H1 (cell line): Measurements from ENCODE around the gene MCAT. TPM values are rescaled to one million over a fixed set of nuclear protein-coding genes. Genes with fewer than 3 reads are reported as not detected.

ENCODE experiments used
- CTCF ChIA-PET: fragments of 300-600 bp; sonication (Branson Sonifier 250); formaldehyde crosslinking; loops from one replicate; lab custom pipeline; 2021; ENCODE audit not compliant: partially characterized antibody; lab: Charles Lee
- POLR2A ChIA-PET: fragments of 300-600 bp; sonication (Branson Sonifier 250); formaldehyde crosslinking; loops from one replicate; lab custom pipeline; 2021; ENCODE audit warnings: inconsistent platforms; ENCODE audit not compliant: partially characterized antibody; lab: Charles Lee
- DNase-seq, 2 experiments: peaks; one replicate each; pipeline versions ENCODE4 v3.0.0 to v3.0.0-alpha.2; 2010 to 2022; ENCODE audit warnings: low spot score in 2 of 2, low read depth in 1 of 2, mixed read lengths in 1 of 2
- FAIRE-seq: peaks from 2 replicates; lab custom pipeline; 2011; peaks lifted over from hg19 to GRCh38; lab: Jason Lieb, UNC
- H2AFZ ChIP-seq: 2 replicates; pipeline ENCODE4 v1.8.1; 2012; ENCODE audit warnings: low read length, inconsistent platforms
- H2AK5ac ChIP-seq: 2 replicates; pipeline ENCODE4 v1.6.1; 2013; ENCODE audit warnings: low read depth, low read length
- H2BK120ac ChIP-seq: replicated peaks from 2 replicates; pipeline ENCODE3; 2013; ENCODE audit warnings: low read depth, low read length, inconsistent platforms
- H2BK12ac ChIP-seq: 2 replicates; pipeline ENCODE4 v1.6.1; 2013; ENCODE audit warnings: low read depth, low read length
- H2BK15ac ChIP-seq: 2 replicates; pipeline ENCODE4 v1.6.1; 2013; ENCODE audit warnings: low read length
- H2BK20ac ChIP-seq: 2 replicates; pipeline ENCODE4 v1.6.1; 2013; ENCODE audit warnings: low read length
- H2BK5ac ChIP-seq: 2 replicates; pipeline ENCODE4 v1.6.1; 2013; ENCODE audit warnings: low read depth, low read length
- H3K14ac ChIP-seq: 2 replicates; pipeline ENCODE4 v1.6.1; 2013; ENCODE audit warnings: inconsistent platforms; ENCODE audit not compliant: insufficient read length
- H3K18ac ChIP-seq: 2 replicates; pipeline ENCODE4 v1.6.1; 2013; ENCODE audit warnings: low read length; ENCODE audit errors: extremely low read depth
- H3K23ac ChIP-seq: 2 replicates; pipeline ENCODE4 v1.6.1; 2013; ENCODE audit warnings: inconsistent platforms; ENCODE audit not compliant: insufficient read length
- H3K23me2 ChIP-seq: 2 replicates; pipeline ENCODE4 v1.6.1; 2013; ENCODE audit warnings: low read depth, low read length
- H3K27ac ChIP-seq: 2 replicates; pipeline ENCODE4 v1.6.1; 2011; ENCODE audit warnings: low read depth, low read length, inconsistent platforms
- H3K27me3 ChIP-seq, 4 experiments: replicated peaks in 1 of 4; 1 replicate in 1 of 4; 2 replicates in 3 of 4; pipeline versions ENCODE4 v1.6.1 to v1.8.1; 2011 to 2013; ENCODE audit warnings: low read length in 3 of 4, mild to moderate bottlenecking in 3 of 4, inconsistent platforms in 2 of 4, mixed read lengths in 2 of 4, moderate library complexity in 1 of 4; ENCODE audit not compliant: control insufficient read depth in 3 of 4, insufficient read depth in 3 of 4; ENCODE audit errors: extremely low read depth in 1 of 4
- H3K36me3 ChIP-seq, 4 experiments: 2 replicates each; pipeline versions ENCODE4 v1.6.1 to v1.8.1; 2011 to 2013; ENCODE audit warnings: mild to moderate bottlenecking in 4 of 4, low read length in 3 of 4, moderate library complexity in 2 of 4, control low read depth in 1 of 4, inconsistent platforms in 1 of 4; ENCODE audit not compliant: insufficient read depth in 4 of 4, control insufficient read depth in 2 of 4
- H3K4ac ChIP-seq: replicated peaks from 2 replicates; pipeline ENCODE3; 2013; ENCODE audit warnings: low read length, low read depth, mixed read lengths, inconsistent platforms; ENCODE audit not compliant: insufficient read length
- H3K4me1 ChIP-seq, 4 experiments: replicated peaks in 1 of 4; 1 replicate in 1 of 4; 2 replicates in 3 of 4; pipeline versions ENCODE4 v1.6.1 to v1.8.1; 2011 to 2013; ENCODE audit warnings: low read length in 3 of 4, inconsistent platforms in 2 of 4, mixed read lengths in 1 of 4; ENCODE audit not compliant: insufficient read depth in 4 of 4, control insufficient read depth in 3 of 4
- H3K4me2 ChIP-seq, 2 experiments: 2 replicates each; pipeline versions ENCODE4 v1.6.1 to v1.8.1; 2011 to 2013; ENCODE audit warnings: low read depth in 2 of 2, low read length in 2 of 2, control low read depth in 1 of 2, inconsistent platforms in 1 of 2, mild to moderate bottlenecking in 1 of 2; ENCODE audit not compliant: insufficient read depth in 1 of 2
- H3K4me3 ChIP-seq, 4 experiments: fragments of 200-600, 300-600 bp in 1 of 4; sonication (generic), shearing (Covaris generic), sonication (Bioruptor Twin) in 1 of 4; 2 replicates each; pipeline versions ENCODE4 v1.5.1 to v1.8.1; 2011 to 2016; ENCODE audit warnings: low read length in 4 of 4, low read depth in 3 of 4, control low read depth in 2 of 4, inconsistent platforms in 2 of 4, mild to moderate bottlenecking in 2 of 4, mixed read lengths in 1 of 4, moderate library complexity in 1 of 4; ENCODE audit not compliant: insufficient read depth in 2 of 4; ENCODE audit errors: extremely low read depth in 1 of 4
- H3K56ac ChIP-seq: replicated peaks from 2 replicates; pipeline ENCODE3; 2013; ENCODE audit warnings: low read depth, mild to moderate bottlenecking, mixed read lengths, low read length, inconsistent platforms; ENCODE audit not compliant: insufficient read length
- H3K79me1 ChIP-seq: 2 replicates; pipeline ENCODE4 v1.6.1; 2013; ENCODE audit warnings: low read depth, low read length, control low read depth
- H3K79me2 ChIP-seq, 2 experiments: 2 replicates each; pipeline versions ENCODE4 v1.6.1 to v1.8.1; 2012 to 2013; ENCODE audit warnings: low read length in 2 of 2, mild to moderate bottlenecking in 2 of 2, inconsistent platforms in 1 of 2; ENCODE audit not compliant: insufficient read depth in 2 of 2, control insufficient read depth in 1 of 2
- H3K9ac ChIP-seq, 4 experiments: replicated peaks in 1 of 4; 1 replicate in 1 of 4; 2 replicates in 3 of 4; pipeline versions ENCODE4 v1.6.1 to v1.8.1; 2011 to 2013; ENCODE audit warnings: low read depth in 3 of 4, low read length in 3 of 4, control low read depth in 2 of 4, mild to moderate bottlenecking in 2 of 4, moderate library complexity in 2 of 4, inconsistent platforms in 1 of 4; ENCODE audit errors: extremely low read depth in 1 of 4
- H3K9me3 ChIP-seq, 2 experiments: 2 replicates each; pipeline versions ENCODE4 v1.6.1 to v1.8.1; 2012 to 2013; ENCODE audit warnings: mild to moderate bottlenecking in 2 of 2, moderate library complexity in 2 of 2, control low read depth in 1 of 2, inconsistent platforms in 1 of 2, low read depth in 1 of 2, low read length in 1 of 2, mixed read lengths in 1 of 2; ENCODE audit not compliant: insufficient read depth in 2 of 2
- H4K20me1 ChIP-seq, 2 experiments: replicated peaks in 1 of 2; 2 replicates each; pipeline versions ENCODE3 to v1.8.1; 2011 to 2013; ENCODE audit warnings: inconsistent platforms in 2 of 2, low read length in 2 of 2, mild to moderate bottlenecking in 1 of 2; ENCODE audit not compliant: insufficient read depth in 2 of 2, control insufficient read depth in 1 of 2
- H4K5ac ChIP-seq: 2 replicates; pipeline ENCODE4 v1.6.1; 2013; ENCODE audit warnings: low read length, low read depth, mixed read lengths, inconsistent platforms; ENCODE audit not compliant: insufficient read length
- H4K8ac ChIP-seq: 2 replicates; pipeline ENCODE4 v1.8.0; 2013; ENCODE audit warnings: mild to moderate bottlenecking, moderate library complexity, low read length, inconsistent platforms; ENCODE audit not compliant: insufficient read depth; ENCODE audit errors: extremely low read depth
- H4K91ac ChIP-seq: replicated peaks from 2 replicates; pipeline ENCODE3; 2013; ENCODE audit warnings: low read length, mixed read lengths, inconsistent platforms; ENCODE audit not compliant: insufficient read length
- ATF3 ChIP-seq: IDR thresholded peaks from 2 replicates; pipeline ENCODE4 v1.6.1; 2011; ENCODE audit warnings: low read depth, mild to moderate bottlenecking, low read length; ENCODE audit not compliant: insufficient read depth
- CHD2 ChIP-seq: IDR thresholded peaks from 2 replicates; pipeline ENCODE4 v1.6.1; 2012; ENCODE audit warnings: low read length, improper control_type of control experiment
- KDM4A ChIP-seq: IDR thresholded peaks from one replicate; pipeline ENCODE4 v1.7.1; 2012; ENCODE audit warnings: low read depth, mild to moderate bottlenecking, moderate library complexity, low read length, inconsistent platforms; ENCODE audit not compliant: severe bottlenecking
- RAD21 ChIP-seq, 2 experiments: IDR thresholded peaks in 1 of 2; conservative IDR thresholded peaks in 1 of 2; 2 replicates each; pipeline ENCODE4 v1.6.1; 2011; ENCODE audit warnings: low read depth in 2 of 2, low read length in 2 of 2, improper control_type of control experiment in 1 of 2, inconsistent platforms in 1 of 2, mild to moderate bottlenecking in 1 of 2, moderate library complexity in 1 of 2
- RXRA ChIP-seq: IDR thresholded peaks from 2 replicates; pipeline ENCODE4 v1.6.1; 2011; ENCODE audit warnings: low read depth, mild to moderate bottlenecking, low read length, moderate library complexity; ENCODE audit not compliant: insufficient read depth
- SAP30 ChIP-seq: fragments of 300-600 bp; sonication (generic); IDR thresholded peaks from 2 replicates; pipeline ENCODE4 v1.7.1; 2012; ENCODE audit warnings: low read length, moderate library complexity, mild to moderate bottlenecking, inconsistent platforms; ENCODE audit not compliant: insufficient read depth, insufficient replicate concordance
- SIX5 ChIP-seq: IDR thresholded peaks from 2 replicates; pipeline ENCODE4 v1.6.1; 2011; ENCODE audit warnings: mild to moderate bottlenecking, low read depth, low read length
- SP4 ChIP-seq: IDR thresholded peaks from 2 replicates; pipeline ENCODE4 v1.6.1; 2012; ENCODE audit warnings: low read length, inconsistent platforms
- TCF12 ChIP-seq: IDR thresholded peaks from 2 replicates; pipeline ENCODE4 v1.6.1; 2011; ENCODE audit warnings: low read depth, mild to moderate bottlenecking, low read length
- ZNF274 ChIP-seq: IDR thresholded peaks from 2 replicates; pipeline ENCODE4 v1.7.0; 2012; ENCODE audit warnings: low read length, borderline replicate concordance; ENCODE audit errors: extremely low read depth
- WGBS, 2 experiments: shearing (Covaris generic) in 1 of 2; methylation state at CpG; one replicate each; pipeline versions ENCODE4 v1.1.6 to v1.1.7; 2013 to 2015; ENCODE audit warnings: low lambda C conversion rate in 2 of 2, mixed read lengths in 2 of 2, inconsistent platforms in 1 of 2, low coverage in 1 of 2, missing lambda C conversion rate in 1 of 2; ENCODE audit not compliant: insufficient replicate concordance in 2 of 2, insufficient coverage in 1 of 2, insufficient read length in 1 of 2; ENCODE audit errors: extremely low coverage in 1 of 2, missing lambda C conversion rate in 1 of 2; 5-methylcytosine and 5-hydroxymethylcytosine counted together
- polyA plus RNA-seq, 7 experiments: library from polyadenylated mRNA; depleted of rRNA in 3 of 7; stranded (reverse) in 5 of 7; unstranded in 2 of 7; fragments of >200 nt in 5 of 7; fragments of 200-250 nt in 2 of 7; gene quantifications; 1 replicate in 5 of 7; 2 replicates in 1 of 7; 4 replicates in 1 of 7; pipeline versions ENCODE4 v1.2.1 to v1.2.3, GENCODE V29; 2011 to 2013; ENCODE audit warnings: missing spikeins in 2 of 7, mixed read lengths in 2 of 7
- total RNA-seq: library from RNA; stranded (reverse); fragmentation: NEBNext Ultra II Directional; extraction: Animal tissue kit (Norgen Biotek cat#: 25700); gene quantifications from 2 replicates; pipeline ENCODE4 v1.2.1, GENCODE V29; 2021

Gene MCAT
- total and polyA plus RNA-seq, 2 of the 8 experiments (the other 6 are each of a cell fraction or from before 2014, with no cell fraction given) = 15.8 to 17.4 TPM

- 82% methylated on average over 16 of the region's 16 CpGs; no CpG with 5 or more reads in 1 of the 2 experiments for WGBS, 2 experiments
- CTCF ChIA-PET = interaction anchor here (0.6 to 1.6 kb wide), 2 partner anchors 69 to 1150 kb away, joined by 3 read pairs; no protein-coding TSS in a partner anchor
- TF ChIP-seq RAD21 (IDR thresholded peaks at IDR 0.05 in 1 of 2, conservative IDR thresholded peaks at IDR 0.05 in 1 of 2; ENCODE audit: low read depth in 2 of 2, low read length in 2 of 2) (no peak), ZNF274 (no peak), SIX5 (no peak), RXRA (no peak), SAP30 (no peak), KDM4A (no peak), CHD2 (no peak), SP4 (no peak), ATF3 (no peak), TCF12 (no peak)
Observed at GRCh38 chr22:43129426-43130425, 13.5 kb downstream of the MCAT start.

More at GRCh38 chr22:43129426-43130425, 13.5 kb downstream of the MCAT start:
- Histone ChIP-seq H3K79me2 (no peaks in the 10 kb centered on the region), H2BK120ac (no peak overlapping the region), H2AFZ (no peak overlapping the region), H2BK20ac (no peak overlapping the region), H4K20me1 (peaks cover 3 to 17% of the 10 kb centered on the region in 2 experiments), H3K14ac (no peak overlapping the region), H3K9ac (no peak overlapping the region), H3K9me3 (no peaks in the 10 kb centered on the region), H3K56ac (no peak overlapping the region), H3K27me3 (no peaks in the 10 kb centered on the region), H3K18ac (no peak overlapping the region), H2BK12ac (no peak overlapping the region), H3K4me1 (peaks cover 0 to 6% (median 0%) of the 10 kb centered on the region in 4 experiments; a peak in 3 of 7 replicates), H2BK5ac (no peak overlapping the region; the same call in 1 of the 2 replicates), H3K79me1 (peaks cover 5% of the 10 kb centered on the region), H3K4me2 (peak overlapping the region in 1 of 2 experiments; percentile 42; a peak in 2 of 4 replicates), H4K91ac (no peak overlapping the region), H3K23me2 (no peaks in the 10 kb centered on the region), H4K5ac (no peak overlapping the region), H2BK15ac (no peak overlapping the region), H3K4me3 (no peak overlapping the region), H3K4ac (no peak overlapping the region), H4K8ac (peak overlapping the region; percentile 29; the same call in 1 of the 2 replicates), H3K23ac (no peak overlapping the region), H3K27ac (no peak overlapping the region), H3K36me3 (peaks cover 2 to 25% (median 8%) of the 10 kb centered on the region in 4 experiments; a peak in 6 of 8 replicates), H2AK5ac (no peak overlapping the region)
- POLR2A ChIA-PET = interaction anchor here (0.6 kb wide), 1 partner anchor 20 kb away, joined by 3 read pairs; no protein-coding TSS in a partner anchor
- no peak for FAIRE-seq
- no peak for DNase-seq
